GM18909 (cell line): ENCODE measurements around the gene HIRIP3.
"Not testable (repeated sequence)": the region's sequence is repeated elsewhere in the genome, so short reads cannot be mapped to it uniquely, and the experiment has no call there.

ENCODE experiments used
- ATAC-seq: cut with Tn5 transposase; IDR thresholded peaks from one replicate; pipeline ENCODE4 v1.9.1; 2021; ENCODE audit warnings: mild to moderate bottlenecking; ENCODE audit not compliant: unreplicated experiment, poor library complexity

The HIRIP3 gene

GRCh38 chr16:30017277-30017656, 21.9 kb upstream of the HIRIP3 start:
- ATAC-seq: no peak

DNA sequence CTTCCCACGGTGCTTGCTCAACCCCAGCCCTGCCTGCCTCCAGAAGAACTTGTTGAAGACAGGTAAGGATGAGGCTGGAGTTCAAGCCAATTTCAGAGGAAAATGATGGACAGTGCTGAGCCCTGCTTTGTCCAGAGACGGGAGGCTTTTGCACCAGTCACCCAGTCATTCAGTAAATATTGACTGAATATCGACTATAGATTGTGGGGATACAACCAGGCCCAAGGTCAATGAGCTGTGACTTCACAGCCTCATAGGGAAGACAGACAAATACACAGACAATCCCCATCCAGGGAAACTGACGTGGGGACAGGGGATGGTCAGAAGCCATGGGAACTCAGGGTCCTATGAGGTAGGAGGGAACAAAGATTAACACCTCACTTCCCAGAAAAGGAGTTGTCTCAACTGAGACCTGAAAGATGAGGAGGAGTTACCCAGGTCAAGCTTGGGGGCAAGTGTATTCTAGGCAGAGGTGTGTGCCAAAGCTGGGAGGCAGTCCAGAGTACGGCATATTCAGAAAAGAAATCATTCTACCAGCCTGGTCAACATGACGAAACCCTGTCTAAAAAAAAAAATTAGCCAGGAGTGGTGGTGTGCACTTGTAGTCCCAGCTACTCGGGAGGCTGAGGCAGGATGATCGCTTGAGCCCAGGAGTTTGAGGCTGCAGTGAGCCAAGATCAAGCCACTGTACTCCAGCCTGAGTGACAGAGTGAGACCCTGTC, 21.3 kb upstream of the HIRIP3 start:
- no peak for ATAC-seq

DNA sequence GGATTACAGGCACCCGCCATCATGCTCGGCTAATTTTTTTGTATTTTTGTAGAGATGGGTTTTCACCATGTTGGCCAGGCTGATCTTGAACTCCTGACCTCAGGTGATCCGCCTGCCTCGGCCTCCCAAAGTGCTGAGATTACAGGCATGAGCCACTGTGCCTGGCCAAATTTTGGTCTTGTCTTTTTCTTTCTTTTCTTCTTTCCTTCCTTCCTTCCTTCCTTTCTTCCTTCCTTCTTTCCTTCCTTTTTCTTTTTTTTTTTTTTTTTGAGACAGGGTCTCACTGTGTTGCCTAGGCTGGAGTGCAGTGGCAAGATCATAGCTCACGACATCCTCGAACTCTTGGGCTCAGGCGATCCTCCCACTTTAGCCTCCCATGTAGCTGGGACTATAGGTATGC, 20.0 kb upstream of the HIRIP3 start:
- ATAC-seq: not testable (repeated sequence)

DNA sequence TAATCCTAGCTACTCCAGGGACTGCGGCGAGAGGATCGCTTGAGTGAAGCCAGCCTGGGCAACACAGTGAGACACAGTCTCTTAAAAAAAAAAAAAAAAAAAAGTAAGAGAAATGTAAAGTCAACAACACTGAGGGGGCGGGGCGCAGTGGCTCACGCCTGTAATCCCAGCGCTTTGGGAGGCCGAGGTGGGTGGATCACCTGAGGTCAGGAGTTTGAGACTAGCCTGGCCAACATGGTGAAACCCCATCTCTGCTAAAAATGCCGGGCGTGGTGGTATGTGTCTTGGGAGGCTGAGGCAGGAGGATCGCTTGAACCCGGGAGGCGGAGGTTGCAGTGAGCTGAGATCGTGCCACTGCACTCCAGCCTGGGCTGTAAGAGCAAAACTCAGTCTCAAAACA, 17.2 kb upstream of the HIRIP3 start:
- ATAC-seq: not testable (repeated sequence)

GRCh38 chr16:30011714-30012504, 16.5 kb upstream of the HIRIP3 start:
- ATAC-seq: no peak

DNA sequence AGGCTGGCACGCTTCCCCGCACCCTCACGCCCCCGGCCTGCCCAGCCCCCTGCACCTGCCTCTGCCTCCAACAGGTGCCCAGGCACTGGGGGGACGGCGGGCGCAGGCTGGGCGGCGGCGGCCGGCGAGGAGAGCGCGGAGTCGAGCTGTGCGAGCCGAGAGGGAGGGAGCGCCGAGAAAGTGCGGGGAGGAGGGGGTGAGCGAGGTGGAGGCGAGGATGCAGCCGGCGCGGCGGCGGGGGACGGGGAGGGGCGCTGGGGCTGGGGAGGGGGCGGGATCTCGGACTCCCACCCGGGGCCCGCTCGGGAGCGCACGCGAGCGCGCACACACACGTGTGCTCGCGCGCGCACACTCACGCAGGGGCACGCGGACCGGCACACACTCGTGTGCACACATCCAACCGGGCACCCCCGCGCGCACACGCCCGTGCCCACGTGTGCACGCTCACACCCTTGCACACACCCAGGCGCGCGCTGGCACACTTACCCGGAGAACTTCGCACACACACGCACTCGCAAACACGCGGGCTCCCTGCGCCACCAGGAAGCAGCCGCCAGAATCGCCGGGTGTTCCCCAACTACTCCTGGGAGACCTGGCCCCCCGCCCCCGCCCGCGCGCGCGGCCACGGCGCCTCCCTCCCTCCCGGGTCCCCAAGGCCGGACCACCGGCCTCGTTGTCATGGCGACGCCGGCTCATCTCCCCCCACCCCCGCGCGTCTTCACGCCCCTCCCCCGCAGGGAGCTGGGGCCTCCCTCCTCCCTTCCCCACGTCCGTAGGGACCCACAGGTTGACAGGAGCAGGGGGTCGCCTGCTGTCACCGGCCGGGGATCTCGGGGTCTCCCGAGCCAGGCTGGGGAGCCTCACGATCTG, 15.7 kb upstream of the HIRIP3 start, which contains the start of gene DOC2A:
Gene DOC2A (minus strand): TSS at position 184 of the 870 bp plus-strand sequence. CDS start 805 bp downstream, outside the sequence.
- ATAC-seq: no peak

GRCh38 chr16:30009990-30010843, 14.8 kb upstream of the HIRIP3 start:
- no peak for ATAC-seq

DNA sequence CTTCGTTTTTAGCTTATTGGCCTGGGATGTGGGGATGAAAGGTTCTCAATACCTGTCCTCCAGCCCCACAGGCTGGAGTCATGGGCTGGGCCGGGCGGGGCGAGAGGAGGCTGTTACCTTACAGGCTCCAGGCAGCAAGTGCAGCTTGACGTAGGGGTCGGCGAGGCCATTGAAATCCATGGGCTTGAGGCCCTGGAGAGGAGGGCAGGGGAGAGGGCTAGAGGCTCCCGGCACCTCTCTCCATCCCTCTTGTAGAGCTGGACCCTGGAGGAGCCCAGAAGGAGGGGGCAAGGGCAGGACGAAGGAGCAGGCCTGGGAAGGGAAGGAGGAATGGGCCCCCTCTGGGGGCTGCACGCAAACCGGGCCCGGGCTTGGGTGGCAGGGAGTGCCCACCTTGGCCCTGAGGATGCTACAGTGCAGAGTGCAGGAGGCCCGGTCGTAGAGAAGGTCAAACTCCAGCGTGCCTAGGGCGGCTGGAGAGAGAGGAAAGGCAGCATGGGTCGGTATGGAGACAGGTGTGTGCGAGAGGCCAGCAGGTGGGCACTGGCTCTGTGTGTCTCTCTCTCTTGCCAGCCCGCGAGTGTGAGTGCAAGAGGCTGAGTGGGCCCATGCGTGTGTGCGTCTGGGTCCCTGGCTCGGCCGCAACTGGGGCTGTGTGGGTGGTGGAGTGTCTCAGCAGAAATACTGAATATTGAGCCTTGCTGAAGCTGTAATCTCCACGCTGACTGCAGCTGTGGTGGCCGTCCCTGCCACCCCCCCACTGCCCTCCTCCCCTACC, 13.9 kb upstream of the HIRIP3 start:
- no peak for ATAC-seq

DNA sequence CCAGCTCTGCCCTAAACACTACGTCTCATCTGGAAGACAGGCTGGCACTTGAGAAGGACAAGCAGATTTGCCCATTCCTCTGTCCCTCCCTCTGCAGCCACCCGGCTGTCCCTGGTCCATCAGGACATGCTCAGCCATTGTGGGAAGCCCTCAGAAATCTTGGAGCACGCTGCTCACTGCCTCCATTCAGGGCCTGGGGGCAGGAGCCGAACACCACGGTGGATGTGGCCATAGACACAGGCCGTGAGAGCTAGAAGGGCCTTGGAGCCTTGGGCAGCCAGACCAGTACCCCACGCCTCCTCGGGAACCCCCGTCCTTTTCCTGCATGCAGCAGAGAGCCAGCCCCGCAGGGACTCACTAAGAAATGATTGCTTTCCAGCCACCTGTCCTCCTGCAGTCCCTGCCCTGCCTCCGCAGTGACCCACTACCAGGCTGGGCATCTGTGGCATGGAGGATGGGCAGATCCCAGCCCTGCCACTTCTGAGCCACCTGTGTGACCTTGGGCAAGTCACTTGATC, 12.0 kb upstream of the HIRIP3 start:
- no peak for ATAC-seq

- no peak for ATAC-seq
Measured at GRCh38 chr16:30006659-30007377, 11.4 kb upstream of the HIRIP3 start.

GRCh38 chr16:30006095-30006473, 10.7 kb upstream of the HIRIP3 start:
- no peak for ATAC-seq

GRCh38 chr16:30005341-30006094, 10.1 kb upstream of the HIRIP3 start:
- ATAC-seq: no peak

- ATAC-seq: no peak
Measured at GRCh38 chr16:30004811-30005242, 9.4 kb upstream of the HIRIP3 start.

GRCh38 chr16:30004424-30004776, 9.0 kb upstream of the HIRIP3 start:
- ATAC-seq: no peak

- ATAC-seq: no peak
Measured at GRCh38 chr16:30003670-30004423, 8.4 kb upstream of the HIRIP3 start.

DNA sequence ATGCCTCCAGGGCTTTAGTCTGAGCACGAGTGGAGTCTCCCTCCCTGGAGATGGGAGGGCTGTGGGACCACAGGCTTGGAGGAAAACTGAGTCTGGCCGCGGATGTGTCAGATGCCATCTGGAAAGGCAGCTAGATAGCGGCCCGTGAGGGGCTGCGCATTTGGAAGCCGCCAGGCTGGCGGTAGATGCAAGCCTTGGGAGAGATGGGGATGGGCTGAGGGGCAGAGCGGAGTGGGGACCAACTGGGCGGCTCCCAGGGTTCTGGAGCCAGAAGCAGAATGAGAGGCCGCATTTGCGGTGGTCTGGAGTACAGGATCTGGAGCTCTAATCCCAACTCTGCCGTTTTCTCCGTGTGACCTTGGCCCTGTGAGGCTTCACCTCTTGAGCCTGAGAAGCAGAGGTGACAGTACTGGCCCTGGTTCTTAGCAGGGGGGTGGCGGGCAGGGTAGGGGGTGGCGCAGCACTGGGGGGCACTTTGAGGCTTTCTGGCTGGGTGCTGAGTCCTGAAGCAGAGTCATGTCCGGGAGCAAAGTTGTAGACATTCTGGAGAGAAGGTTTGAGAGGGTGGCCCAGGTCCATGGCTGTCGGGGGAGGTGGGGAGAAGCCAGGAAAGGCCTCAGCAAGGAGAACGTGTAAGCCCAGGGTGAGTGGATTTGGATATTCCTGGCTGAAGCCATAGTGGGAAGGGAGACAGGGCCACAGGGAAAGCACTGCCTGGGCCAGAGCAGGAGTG, 7.4 kb upstream of the HIRIP3 start:
- ATAC-seq: no peak
